KOPT-K1 (cell line): Measurements from ENCODE around the gene FTCD.

Experiments used
- H3K27ac ChIP-seq: fragments of 200-600 bp; sonication (generic); 2 replicates; pipeline ENCODE4 v1.5.1; 2016; ENCODE audit warnings: antibody characterized with exemption, mild to moderate bottlenecking, low read depth, low read length; ENCODE audit not compliant: poor library complexity, severe bottlenecking
- H3K36me3 ChIP-seq: fragments of 200-600 bp; sonication (generic); 2 replicates; pipeline ENCODE4 v1.5.1; 2017; ENCODE audit warnings: antibody characterized with exemption, mild to moderate bottlenecking, low read length, moderate library complexity; ENCODE audit not compliant: insufficient read depth
- H3K9me3 ChIP-seq: fragments of 200-600 bp; sonication (generic); 2 replicates; pipeline ENCODE4 v1.5.1; 2017; ENCODE audit warnings: antibody characterized with exemption, low read length, mild to moderate bottlenecking; ENCODE audit not compliant: insufficient read depth, poor library complexity, severe bottlenecking

FTCD gene

GRCh38 chr21:46087641-46088040 is 67.7 kb downstream of the FTCD start:
- Histone ChIP-seq H3K36me3 (no peaks in the 10 kb centered on the region), H3K27ac (no peak overlapping the region), H3K9me3 (peaks cover 24% of the 10 kb centered on the region)
